K562 (cell line): ENCODE measurements around the gene COPS6. TPM values are rescaled to one million over a fixed set of nuclear protein-coding genes. Genes with fewer than 3 reads are reported as not detected.

ENCODE experiments used
- CCAR2 ChIP-seq: fragments of 200-400 bp; formaldehyde crosslinking; IDR thresholded peaks from 2 replicates; pipeline ENCODE4 v1.6.1; 2017; ENCODE audit warnings: mild to moderate bottlenecking, low read depth, low read length
- CCNT2 ChIP-seq: IDR thresholded peaks from 2 replicates; pipeline ENCODE4 v1.6.1; 2011; ENCODE audit warnings: borderline replicate concordance, low read depth, mild to moderate bottlenecking, moderate library complexity, mixed read lengths, low read length; ENCODE audit not compliant: insufficient read length; ENCODE audit errors: extremely low read depth
- E2F1 ChIP-seq: sonication (generic); formaldehyde crosslinking; IDR thresholded peaks from 2 replicates; pipeline ENCODE4 v1.8.1; 2023; ENCODE audit warnings: mild to moderate bottlenecking, missing genetic modification reagents, moderate library complexity
- ETV6 ChIP-seq, 3 experiments: fragments of 150-350 bp in 1 of 3; sonication (generic) in 1 of 3; formaldehyde crosslinking in 1 of 3; IDR thresholded peaks; 2 replicates each; pipeline versions ENCODE4 v1.6.1 to v1.8.0; 2014 to 2022; ENCODE audit warnings: borderline replicate concordance in 2 of 3, low read depth in 2 of 3, antibody characterized with exemption in 1 of 3, low read length in 1 of 3, mild to moderate bottlenecking in 1 of 3, missing genetic modification reagents in 1 of 3
- FOXA3 ChIP-seq, 2 experiments: fragments of 450-650 bp in 1 of 2; sonication (generic) in 1 of 2; formaldehyde crosslinking; IDR thresholded peaks in 1 of 2; conservative IDR thresholded peaks in 1 of 2; 2 replicates each; pipeline versions ENCODE4 v1.4.0 to v1.8.0; 2020 to 2022; ENCODE audit warnings: mild to moderate bottlenecking in 2 of 2, missing genetic modification reagents in 1 of 2
- GATAD2B ChIP-seq: fragments of 450-650 bp; IDR thresholded peaks from 2 replicates; pipeline ENCODE4 v1.6.1; 2017; ENCODE audit warnings: mild to moderate bottlenecking, borderline replicate concordance
- HDAC1 ChIP-seq, 2 experiments: fragments of 450-650 bp; IDR thresholded peaks; 2 replicates each; pipeline ENCODE4 v1.6.1; 2016 to 2017; ENCODE audit warnings: inconsistent platforms in 1 of 2, mild to moderate bottlenecking in 1 of 2, moderate library complexity in 1 of 2
- HSF4 ChIP-seq: fragments of 250-450 bp; sonication (Bioruptor Pico); IDR thresholded peaks from 2 replicates; pipeline ENCODE4 v2.1.2; 2022; ENCODE audit warnings: mild to moderate bottlenecking, moderate library complexity, borderline replicate concordance
- KLF16 ChIP-seq: IDR thresholded peaks from 2 replicates; pipeline ENCODE4 v1.6.1; 2016; ENCODE audit warnings: antibody characterized with exemption
- MAFF ChIP-seq: IDR thresholded peaks from 2 replicates; pipeline ENCODE4 v1.6.1; 2012; ENCODE audit warnings: low read length, improper control_type of control experiment
- MEIS2 ChIP-seq: fragments of 450-650 bp; IDR thresholded peaks from 2 replicates; pipeline ENCODE4 v1.6.1; 2014; ENCODE audit warnings: mild to moderate bottlenecking; ENCODE audit not compliant: partially characterized antibody
- NR4A1 ChIP-seq, 2 experiments: fragments of 250-450 bp in 1 of 2; fragments of 450-650 bp in 1 of 2; sonication (Bioruptor Pico) in 1 of 2; IDR thresholded peaks; 2 replicates each; pipeline versions ENCODE4 v1.4.0 to v1.6.1; 2016 to 2020; ENCODE audit warnings: mild to moderate bottlenecking in 2 of 2, missing compliant biosample characterization in 1 of 2, missing genetic modification characterization in 1 of 2, moderate library complexity in 1 of 2
- SAFB ChIP-seq: fragments of 200-400 bp; formaldehyde crosslinking; IDR thresholded peaks from 2 replicates; pipeline ENCODE4 v1.6.1; 2017; ENCODE audit warnings: low read depth, low read length, borderline replicate concordance
- SIN3A ChIP-seq, 2 experiments: fragments of 150-350 bp in 1 of 2; IDR thresholded peaks; 2 replicates each; pipeline ENCODE4 v1.6.1; 2011 to 2016; ENCODE audit warnings: borderline replicate concordance in 2 of 2, low read depth in 2 of 2, low read length in 2 of 2, mild to moderate bottlenecking in 2 of 2, moderate library complexity in 2 of 2; ENCODE audit not compliant: control insufficient read depth in 1 of 2
- SMARCA5 ChIP-seq: fragments of 450-650 bp; IDR thresholded peaks from 2 replicates; pipeline ENCODE4 v1.6.1; 2016
- TBL1XR1 ChIP-seq, 2 experiments: IDR thresholded peaks; 2 replicates each; pipeline ENCODE4 v1.6.1; 2012; ENCODE audit warnings: improper control_type of control experiment in 2 of 2, low read length in 2 of 2, mild to moderate bottlenecking in 1 of 2
- TRIM24 ChIP-seq, 2 experiments: fragments of 450-650 bp; IDR thresholded peaks; 2 replicates each; pipeline ENCODE4 v1.6.1; 2016
- YBX1 ChIP-seq: fragments of 450-650 bp; IDR thresholded peaks from 2 replicates; pipeline ENCODE4 v1.7.1; 2016; ENCODE audit warnings: mild to moderate bottlenecking
- ZNF311 ChIP-seq: fragments of 250-450 bp; sonication (Bioruptor Pico); IDR thresholded peaks from 2 replicates; pipeline ENCODE4 v1.4.0; 2020; ENCODE audit warnings: mild to moderate bottlenecking, moderate library complexity
- ZNF551 ChIP-seq: fragments of 250-450 bp; sonication (Bioruptor Pico); IDR thresholded peaks from 2 replicates; pipeline ENCODE4 v1.5.0; 2021; ENCODE audit warnings: mild to moderate bottlenecking, moderate library complexity
- ZNF584 ChIP-seq: fragments of 200-800 bp; sonication (Bioruptor generic); IDR thresholded peaks from 2 replicates; pipeline ENCODE4 v1.6.1; 2016; ENCODE audit warnings: low read depth, mild to moderate bottlenecking, missing genetic modification characterization, missing compliant biosample characterization
- polyA plus RNA-seq, 8 experiments: library from polyadenylated mRNA; depleted of rRNA in 4 of 8; stranded (reverse) in 5 of 8; unstranded in 3 of 8; fragments of >200 nt; fragmentation: Nextera tagmentation in 2 of 8; fragmentation: Illumina TruSeq in 1 of 8; extraction: Ambion mirVana in 2 of 8; extraction: Trizol in 1 of 8; gene quantifications; 2 replicates each; pipeline versions ENCODE4 v1.2.1 to v1.2.3, GENCODE V29; 2011 to 2014; ENCODE audit warnings: inconsistent platforms in 1 of 8, missing spikeins in 1 of 8
- total RNA-seq, 7 experiments: library from RNA; depleted of rRNA in 6 of 7; stranded (reverse); fragments of >200 nt in 6 of 7; fragmentation: Illumina TruSeq in 2 of 7; extraction: Trizol in 2 of 7; gene quantifications; 2 replicates each; pipeline versions ENCODE4 v1.2.1 to v1.2.3, GENCODE V29; 2011 to 2021; ENCODE audit warnings: low replicate concordance in 1 of 7
- TF ChIP-seq, protein P1 (sequence below): fragments of 250-450 bp; sonication (Bioruptor Pico); IDR thresholded peaks from 2 replicates; pipeline ENCODE4 v1.8.0; 2021; ENCODE audit warnings: moderate library complexity, mild to moderate bottlenecking, inconsistent platforms
- TF ChIP-seq, protein P2 (sequence below): fragments of 250-450 bp; sonication (Bioruptor Pico); IDR thresholded peaks from 2 replicates; pipeline ENCODE4 v1.4.0; 2020; ENCODE audit warnings: mild to moderate bottlenecking

COPS6 gene
- total and polyA plus RNA-seq, 9 of the 15 experiments (the other 6 are each of a cell fraction or from before 2014, with no cell fraction given), result 63.0 to 331 (median 168) TPM

DNA sequence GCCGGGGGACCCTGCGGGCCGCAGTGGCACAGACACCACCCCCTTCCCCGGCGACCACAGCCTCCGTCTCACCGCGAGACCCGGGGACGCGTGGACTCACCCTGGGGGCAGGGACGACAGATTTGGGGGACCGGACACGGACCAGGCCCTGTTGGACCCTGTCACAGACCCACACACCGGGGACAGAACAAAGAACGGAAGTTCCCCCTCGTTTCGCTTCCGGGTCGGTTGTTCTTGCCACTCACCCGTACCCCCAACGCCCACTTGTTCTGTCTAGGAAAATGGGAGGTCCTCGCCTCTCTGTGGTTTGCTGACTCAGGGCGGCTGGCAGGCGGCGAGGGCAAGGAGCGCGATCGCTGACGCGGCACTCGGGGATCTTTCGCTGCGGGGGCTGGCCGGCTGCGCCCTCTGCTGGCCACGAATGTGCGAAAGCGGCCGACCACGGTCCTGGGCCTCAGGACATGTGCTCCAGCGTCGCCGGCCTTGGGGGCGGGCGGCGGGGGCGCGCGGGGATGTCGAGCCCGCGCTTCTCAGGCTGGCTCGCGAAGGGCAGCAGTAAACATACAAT is 7.2 kb upstream of the COPS6 start, which contains the start of gene ZNF3 (continued):
- TF ChIP-seq YBX1 (no peak), TRIM24 (IDR thresholded peaks at IDR 0.05) (peak in 1 of 2 experiments; percentile 68; a peak in 1 of 4 replicates), HSF4 (CRISPR knock-in tag) (no peak), NR4A1 (CRISPR knock-in tag; IDR thresholded peaks at IDR 0.05) (no peak), NR4A1 (tag; IDR thresholded peaks at IDR 0.05) (0 out of 2 replicates have a peak, but pooled peaks have one; percentile 44), SIN3A (IDR thresholded peaks at IDR 0.05; ENCODE audit: borderline replicate concordance in 2 of 2, control insufficient read depth in 1 of 2, low read depth in 2 of 2, low read length in 2 of 2) (peak; percentile 78 to 81; a peak in 3 of 4 replicates), ZNF311 (no peak), GATAD2B (peak; percentile 73), SMARCA5 (no peak), CCNT2 (peak; percentile 98), CCAR2 (no peak), SAFB (peak; percentile 78; the same call in 1 of the 2 replicates), E2F1 (CRISPR knock-in tag) (peak; percentile 84), MEIS2 (peak; percentile 72), ETV6 (IDR thresholded peaks at IDR 0.05; ENCODE audit: borderline replicate concordance in 1 of 2, low read depth in 2 of 2, low read length in 1 of 2) (peak; percentile 66 to 74; a peak in 2 of 4 replicates), ETV6 (CRISPR knock-in tag; IDR thresholded peaks at IDR 0.05; ENCODE audit: borderline replicate concordance) (no peak), ZNF584 (CRISPR knock-in tag) (no peak), FOXA3 (CRISPR knock-in tag; conservative IDR thresholded peaks at IDR 0.05 in 1 of 2, IDR thresholded peaks at IDR 0.05 in 1 of 2) (no peak), TBL1XR1 (IDR thresholded peaks at IDR 0.05; ENCODE audit: low read length in 2 of 2) (peak in 1 of 2 experiments; percentile 85; a peak in 3 of 4 replicates), ZNF551 (CRISPR knock-in tag) (no peak), HDAC1 (IDR thresholded peaks at IDR 0.05) (peak in 1 of 2 experiments; percentile 89; a peak in 2 of 4 replicates), KLF16 (peak; percentile 51; the same call in 1 of the 2 replicates), MAFF (peak; percentile 92)
- TF ChIP-seq, protein P1, sequence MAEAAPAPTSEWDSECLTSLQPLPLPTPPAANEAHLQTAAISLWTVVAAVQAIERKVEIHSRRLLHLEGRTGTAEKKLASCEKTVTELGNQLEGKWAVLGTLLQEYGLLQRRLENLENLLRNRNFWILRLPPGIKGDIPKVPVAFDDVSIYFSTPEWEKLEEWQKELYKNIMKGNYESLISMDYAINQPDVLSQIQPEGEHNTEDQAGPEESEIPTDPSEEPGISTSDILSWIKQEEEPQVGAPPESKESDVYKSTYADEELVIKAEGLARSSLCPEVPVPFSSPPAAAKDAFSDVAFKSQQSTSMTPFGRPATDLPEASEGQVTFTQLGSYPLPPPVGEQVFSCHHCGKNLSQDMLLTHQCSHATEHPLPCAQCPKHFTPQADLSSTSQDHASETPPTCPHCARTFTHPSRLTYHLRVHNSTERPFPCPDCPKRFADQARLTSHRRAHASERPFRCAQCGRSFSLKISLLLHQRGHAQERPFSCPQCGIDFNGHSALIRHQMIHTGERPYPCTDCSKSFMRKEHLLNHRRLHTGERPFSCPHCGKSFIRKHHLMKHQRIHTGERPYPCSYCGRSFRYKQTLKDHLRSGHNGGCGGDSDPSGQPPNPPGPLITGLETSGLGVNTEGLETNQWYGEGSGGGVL (CRISPR knock-in tag), result no peak
- TF ChIP-seq, protein P2, sequence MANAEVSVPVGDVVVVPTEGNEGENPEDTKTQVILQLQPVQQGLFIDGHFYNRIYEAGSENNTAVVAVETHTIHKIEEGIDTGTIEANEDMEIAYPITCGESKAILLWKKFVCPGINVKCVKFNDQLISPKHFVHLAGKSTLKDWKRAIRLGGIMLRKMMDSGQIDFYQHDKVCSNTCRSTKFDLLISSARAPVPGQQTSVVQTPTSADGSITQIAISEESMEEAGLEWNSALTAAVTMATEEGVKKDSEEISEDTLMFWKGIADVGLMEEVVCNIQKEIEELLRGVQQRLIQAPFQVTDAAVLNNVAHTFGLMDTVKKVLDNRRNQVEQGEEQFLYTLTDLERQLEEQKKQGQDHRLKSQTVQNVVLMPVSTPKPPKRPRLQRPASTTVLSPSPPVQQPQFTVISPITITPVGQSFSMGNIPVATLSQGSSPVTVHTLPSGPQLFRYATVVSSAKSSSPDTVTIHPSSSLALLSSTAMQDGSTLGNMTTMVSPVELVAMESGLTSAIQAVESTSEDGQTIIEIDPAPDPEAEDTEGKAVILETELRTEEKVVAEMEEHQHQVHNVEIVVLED (CRISPR knock-in tag), result peak; percentile 69
